ENCODE measurements around the gene PSME2.

Gene PSME2

GRCh38 chr14:24146453-24146977 is at the start of gene PSME2:
Gene PSME2 (minus strand): TSS chr14:24146610. CDS start chr14:24146581, 29 bp downstream.
- DNase-seq: peak; percentile 91

- peak; percentile 83 for DNase-seq
These were observed 49.0 kb upstream of the PSME2 start, which contains the start of gene TM9SF1 for GRCh38 chr14:24195186-24196070. Gene TM9SF1 (minus strand): TSS chr14:24195441. CDS start chr14:24195019, 422 bp downstream.

GRCh38 chr14:24194873-24195185 is 48.4 kb upstream of the PSME2 start:
- no peak for DNase-seq

- DNase-seq: no peak
These were observed 47.9 kb upstream of the PSME2 start for GRCh38 chr14:24194186-24194872.

GRCh38 chr14:24192933-24193332 is 46.5 kb upstream of the PSME2 start:
- no peak for DNase-seq

GRCh38 chr14:24190416-24190815 is 44.0 kb upstream of the PSME2 start:
- DNase-seq: no peak

- DNase-seq: no peak
These were observed 43.0 kb upstream of the PSME2 start for GRCh38 chr14:24189460-24189859.

GRCh38 chr14:24189059-24189375 is 42.6 kb upstream of the PSME2 start:
- no peak for DNase-seq

GRCh38 chr14:24188251-24189058 is 42.0 kb upstream of the PSME2 start, which contains the start of gene IPO4:
Gene IPO4 (minus strand): TSS chr14:24188816. CDS start chr14:24188787, 29 bp downstream.
- peak; percentile 96 for DNase-seq

- no peak for DNase-seq
These were observed 41.1 kb upstream of the PSME2 start for GRCh38 chr14:24187539-24187915.

GRCh38 chr14:24186831-24187538 is 40.6 kb upstream of the PSME2 start:
- DNase-seq: no peak

- DNase-seq: no peak
These were observed 39.3 kb upstream of the PSME2 start for GRCh38 chr14:24185741-24186140.

- DNase-seq: no peak
These were observed 38.6 kb upstream of the PSME2 start for GRCh38 chr14:24185026-24185425.

- no peak for DNase-seq
These were observed 37.9 kb upstream of the PSME2 start for GRCh38 chr14:24184104-24184970.

GRCh38 chr14:24183014-24183481 is 36.6 kb upstream of the PSME2 start:
- DNase-seq: no peak

- DNase-seq: no peak
These were observed 35.9 kb upstream of the PSME2 start for GRCh38 chr14:24182110-24182882.

- DNase-seq: no peak
These were observed 35.1 kb upstream of the PSME2 start for GRCh38 chr14:24181371-24182077.

GRCh38 chr14:24179961-24180796 is 33.8 kb upstream of the PSME2 start:
- no peak for DNase-seq

Measured in RPMI8226 (cell line).